Ascending aorta (tissue), 2 donors: ENCODE measurements around the gene CTTN. TPM values are rescaled to one million over a fixed set of nuclear protein-coding genes. Genes with fewer than 3 reads are reported as not detected.

Experiments used
- DNase-seq, 2 donors: peaks; one replicate each; pipeline ENCODE4 v3.0.0-alpha.2; 2019; ENCODE audit warnings: low spot score in 2 of 2
- H3K27ac ChIP-seq, 2 donors: fragments of 200-600 bp; sonication (generic); one replicate each; pipeline ENCODE4 v1.5.1; 2016 to 2017; ENCODE audit warnings: mild to moderate bottlenecking in 1 of 2
- H3K27me3 ChIP-seq: fragments of 200-600 bp; sonication (generic); one replicate; pipeline ENCODE4 v1.5.1; 2017
- H3K36me3 ChIP-seq, 2 donors: fragments of 200-600 bp; sonication (generic); one replicate each; pipeline ENCODE4 v1.5.1; 2016
- H3K4me1 ChIP-seq, 2 donors: fragments of 200-600 bp; sonication (generic); one replicate each; pipeline ENCODE4 v1.5.1; 2016 to 2017; ENCODE audit warnings: mild to moderate bottlenecking in 1 of 2
- H3K4me3 ChIP-seq, 2 donors: fragments of 200-600 bp; sonication (generic); one replicate each; pipeline ENCODE4 v1.5.1; 2016 to 2017; ENCODE audit warnings: mild to moderate bottlenecking in 1 of 2
- H3K9me3 ChIP-seq, 2 donors: fragments of 200-600 bp; sonication (generic); one replicate each; pipeline ENCODE4 v1.5.1; 2016
- intact Hi-C: fragments of 100-400 bp; cut with DNase I; formaldehyde crosslinking; loops from one replicate; pipeline ENCODE4 v1.15.1; 2023
- total RNA-seq: library from RNA; depleted of rRNA; stranded (reverse); fragments of >200 nt; gene quantifications from one replicate; pipeline ENCODE4 v1.1.0, GENCODE V29; 2016
- TF ChIP-seq, protein P1 (sequence below), 3 experiments: fragments of 200-600 bp in 2 of 3; fragments of 450-650 bp in 1 of 3; sonication (generic) in 2 of 3; IDR thresholded peaks; one replicate each; pipeline ENCODE4 v1.5.1; 2016 to 2019; ENCODE audit warnings: antibody characterized with exemption in 3 of 3, mild to moderate bottlenecking in 1 of 3, moderate library complexity in 1 of 3

CTTN gene
- total RNA-seq, 1 donor from 2014 or later = 166 TPM

DNA sequence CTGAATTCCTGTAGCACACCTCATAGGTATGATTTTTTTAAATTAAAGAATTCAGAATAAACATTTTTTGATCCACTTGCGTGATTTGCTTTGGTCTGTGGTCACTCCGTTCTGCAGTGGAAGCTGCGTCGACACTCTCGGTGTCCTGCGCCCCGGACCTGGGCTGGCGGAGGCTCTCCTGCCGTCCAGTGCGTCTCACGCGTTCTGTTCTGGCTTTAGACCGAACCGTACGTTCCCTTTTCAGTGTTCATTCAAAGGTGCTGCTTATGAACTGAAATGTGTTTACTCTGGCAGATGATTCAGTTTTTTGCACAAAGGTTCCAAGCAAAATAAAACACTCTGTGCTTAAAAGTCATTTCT lies 38.2 kb downstream of the CTTN start:
- no peaks in the 10 kb centered on the region for H3K27me3 ChIP-seq
- H3K36me3 ChIP-seq = peaks cover 52 to 74% of the 10 kb centered on the region in 2 donors
- TF ChIP-seq, protein P1, sequence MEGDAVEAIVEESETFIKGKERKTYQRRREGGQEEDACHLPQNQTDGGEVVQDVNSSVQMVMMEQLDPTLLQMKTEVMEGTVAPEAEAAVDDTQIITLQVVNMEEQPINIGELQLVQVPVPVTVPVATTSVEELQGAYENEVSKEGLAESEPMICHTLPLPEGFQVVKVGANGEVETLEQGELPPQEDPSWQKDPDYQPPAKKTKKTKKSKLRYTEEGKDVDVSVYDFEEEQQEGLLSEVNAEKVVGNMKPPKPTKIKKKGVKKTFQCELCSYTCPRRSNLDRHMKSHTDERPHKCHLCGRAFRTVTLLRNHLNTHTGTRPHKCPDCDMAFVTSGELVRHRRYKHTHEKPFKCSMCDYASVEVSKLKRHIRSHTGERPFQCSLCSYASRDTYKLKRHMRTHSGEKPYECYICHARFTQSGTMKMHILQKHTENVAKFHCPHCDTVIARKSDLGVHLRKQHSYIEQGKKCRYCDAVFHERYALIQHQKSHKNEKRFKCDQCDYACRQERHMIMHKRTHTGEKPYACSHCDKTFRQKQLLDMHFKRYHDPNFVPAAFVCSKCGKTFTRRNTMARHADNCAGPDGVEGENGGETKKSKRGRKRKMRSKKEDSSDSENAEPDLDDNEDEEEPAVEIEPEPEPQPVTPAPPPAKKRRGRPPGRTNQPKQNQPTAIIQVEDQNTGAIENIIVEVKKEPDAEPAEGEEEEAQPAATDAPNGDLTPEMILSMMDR (IDR thresholded peaks at IDR 0.05) = no peak
- H3K4me1 ChIP-seq = no peaks in the 10 kb centered on the region
- no peak overlapping the region for H3K27ac ChIP-seq
- H3K4me3 ChIP-seq = no peak overlapping the region
- no peak for DNase-seq
- H3K9me3 ChIP-seq = no peaks in the 10 kb centered on the region
- intact Hi-C loops = no loop called here

DNA sequence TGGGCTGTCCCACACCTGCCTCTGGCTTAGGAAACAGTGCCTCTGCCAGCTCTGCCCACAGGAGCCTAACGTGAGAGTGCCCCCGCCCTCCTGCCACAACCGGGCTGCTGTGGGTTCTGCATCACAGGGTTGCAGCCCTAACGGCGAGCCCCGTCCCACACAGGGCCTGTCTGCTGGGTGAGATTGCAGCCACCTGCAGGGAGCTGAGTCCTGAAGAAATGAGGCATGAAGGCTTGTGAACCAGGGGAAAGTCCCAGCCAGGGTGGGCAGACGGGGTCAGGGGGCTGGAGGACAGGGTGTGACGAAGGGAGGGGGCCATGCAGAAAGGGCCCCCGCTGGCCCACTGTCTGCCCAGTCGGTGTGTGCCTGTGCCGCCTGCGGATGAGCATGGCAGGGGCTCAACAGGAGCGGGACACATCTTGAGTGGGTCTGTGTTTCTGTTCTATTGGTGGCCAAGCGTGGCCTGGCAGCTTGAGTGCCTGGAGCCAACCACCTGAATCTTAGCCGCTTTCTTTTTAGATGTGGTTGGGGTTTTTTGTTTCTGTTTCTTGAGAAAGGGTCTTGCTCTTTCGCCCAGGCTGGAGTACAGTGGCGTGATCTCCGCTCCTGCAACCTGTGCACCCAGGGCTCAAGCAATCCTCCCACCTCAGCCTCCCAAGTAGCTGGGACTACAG lies 38.9 kb downstream of the CTTN start:
- Histone ChIP-seq H3K9me3 (no peaks in the 10 kb centered on the region), H3K36me3 (peaks cover 44 to 67% of the 10 kb centered on the region in 2 donors), H3K27me3 (no peaks in the 10 kb centered on the region), H3K27ac (no peak overlapping the region), H3K4me3 (no peak overlapping the region), H3K4me1 (no peaks in the 10 kb centered on the region)
- DNase-seq = no peak
- intact Hi-C loops = no loop called here
- TF ChIP-seq, protein P1 (IDR thresholded peaks at IDR 0.05) = no peak

DNA sequence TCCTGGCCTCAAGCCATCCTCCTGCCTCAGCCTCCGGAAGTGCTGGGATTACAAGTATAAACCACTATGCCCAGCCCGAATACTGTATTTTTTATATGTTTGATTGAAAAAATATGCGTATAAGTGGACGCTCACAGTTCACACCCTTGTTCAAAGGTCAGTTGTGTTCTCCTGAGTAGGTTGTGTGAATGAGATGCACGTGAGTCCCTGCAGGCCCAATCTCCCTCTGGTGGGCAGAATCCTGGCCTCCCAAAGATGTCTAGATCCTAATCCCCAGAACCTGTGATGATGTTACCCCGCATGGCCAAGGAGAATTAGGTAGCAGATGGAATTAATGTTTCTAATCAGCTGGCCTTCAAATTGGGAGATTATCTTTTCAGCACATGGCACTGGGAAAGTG lies 41.9 kb downstream of the CTTN start:
- no peaks in the 10 kb centered on the region for H3K4me1 ChIP-seq
- H3K36me3 ChIP-seq = peaks cover 16 to 37% of the 10 kb centered on the region in 2 donors
- H3K27me3 ChIP-seq = no peaks in the 10 kb centered on the region
- intact Hi-C loops = no loop called here
- no peaks in the 10 kb centered on the region for H3K9me3 ChIP-seq
- DNase-seq = no peak
- no peak overlapping the region for H3K27ac ChIP-seq
- TF ChIP-seq, protein P1 (IDR thresholded peaks at IDR 0.05) = no peak
- no peak overlapping the region for H3K4me3 ChIP-seq

DNA sequence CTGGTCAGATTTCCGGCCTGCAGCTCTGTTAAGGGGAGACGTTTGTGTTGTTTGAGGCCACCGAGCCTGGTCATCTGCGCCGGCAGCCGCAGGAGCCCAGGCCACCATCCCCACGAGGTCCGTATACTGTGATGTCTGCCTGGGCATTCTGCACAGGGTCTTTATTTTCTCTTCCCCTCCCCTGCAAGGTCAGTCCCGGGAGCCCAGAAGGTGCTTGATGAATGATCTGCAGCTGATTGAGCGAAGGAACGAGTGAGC lies 45.4 kb downstream of the CTTN start:
- H3K27ac ChIP-seq = no peak overlapping the region
- no peak for DNase-seq
- H3K4me1 ChIP-seq = no peaks in the 10 kb centered on the region
- no peak overlapping the region for H3K4me3 ChIP-seq
- peaks cover 0 to 4% of the 10 kb centered on the region in 2 donors for H3K36me3 ChIP-seq
- intact Hi-C loops = no loop called here
- H3K9me3 ChIP-seq = peaks cover 5 to 7% of the 10 kb centered on the region in 2 donors
- TF ChIP-seq, protein P1 (IDR thresholded peaks at IDR 0.05) = no peak
- H3K27me3 ChIP-seq = no peaks in the 10 kb centered on the region

DNA sequence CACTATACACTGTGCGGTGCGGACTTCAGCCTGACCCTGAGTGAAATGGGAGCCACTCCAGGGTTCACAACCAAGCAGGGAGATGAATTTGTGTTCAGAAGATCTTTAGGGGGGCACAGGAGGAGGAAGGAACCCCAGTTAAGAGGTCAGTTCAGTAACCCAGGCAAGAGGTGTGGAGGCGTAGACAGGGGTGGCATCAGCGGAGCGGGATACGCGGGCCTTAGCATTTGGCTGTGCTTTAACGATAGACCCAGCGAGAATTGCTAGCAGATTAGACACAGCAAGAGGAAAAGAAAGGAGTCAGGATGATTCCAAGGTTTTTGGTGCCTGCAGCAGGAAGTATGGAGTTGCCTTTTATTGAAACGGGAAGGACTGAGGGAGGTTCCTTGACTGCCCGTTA lies 46.8 kb downstream of the CTTN start:
- no peak overlapping the region for H3K4me3 ChIP-seq
- H3K4me1 ChIP-seq = no peaks in the 10 kb centered on the region
- no peak overlapping the region for H3K27ac ChIP-seq
- H3K9me3 ChIP-seq = peaks cover 15% of the 10 kb centered on the region in 2 donors
- intact Hi-C loops = no loop called here
- H3K27me3 ChIP-seq = no peaks in the 10 kb centered on the region
- no peak for DNase-seq
- no peaks in the 10 kb centered on the region for H3K36me3 ChIP-seq
- TF ChIP-seq, protein P1 (IDR thresholded peaks at IDR 0.05) = no peak

DNA sequence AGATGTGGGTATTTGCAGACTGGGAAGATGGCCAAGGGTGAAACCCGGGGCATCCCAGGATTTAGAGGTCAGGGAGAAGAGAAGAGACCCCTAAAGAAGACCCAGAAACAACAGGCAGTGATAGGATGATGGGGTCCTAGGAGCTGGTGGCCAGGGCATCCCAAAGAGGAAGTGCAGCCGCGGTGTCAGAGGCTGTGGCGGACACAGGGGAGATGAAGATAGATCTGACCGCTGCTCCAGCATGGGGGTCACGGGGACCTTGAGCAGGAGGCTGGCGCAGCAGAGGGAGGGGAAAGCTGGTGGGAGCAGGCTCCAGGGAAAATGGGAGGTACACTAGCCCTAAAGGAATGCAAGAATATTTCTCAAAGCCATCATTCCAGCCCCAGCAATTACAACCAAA lies 47.3 kb downstream of the CTTN start:
- no peak overlapping the region for H3K4me3 ChIP-seq
- H3K4me1 ChIP-seq = no peaks in the 10 kb centered on the region
- TF ChIP-seq, protein P1 (IDR thresholded peaks at IDR 0.05) = no peak
- no peak for DNase-seq
- H3K27me3 ChIP-seq = no peaks in the 10 kb centered on the region
- no peak overlapping the region for H3K27ac ChIP-seq
- peaks cover 15 to 18% of the 10 kb centered on the region in 2 donors for H3K9me3 ChIP-seq
- H3K36me3 ChIP-seq = no peaks in the 10 kb centered on the region
- intact Hi-C loops = no loop called here
